Measurements from ENCODE around the gene SLC35D3.
A peak's percentile ranks its signal among the peaks of the same experiment; 100 is the strongest.
"Not testable (repeated sequence)": the region's sequence is repeated elsewhere in the genome, so short reads cannot be mapped to it uniquely, and the experiment has no call there.

The SLC35D3 gene, protein sequence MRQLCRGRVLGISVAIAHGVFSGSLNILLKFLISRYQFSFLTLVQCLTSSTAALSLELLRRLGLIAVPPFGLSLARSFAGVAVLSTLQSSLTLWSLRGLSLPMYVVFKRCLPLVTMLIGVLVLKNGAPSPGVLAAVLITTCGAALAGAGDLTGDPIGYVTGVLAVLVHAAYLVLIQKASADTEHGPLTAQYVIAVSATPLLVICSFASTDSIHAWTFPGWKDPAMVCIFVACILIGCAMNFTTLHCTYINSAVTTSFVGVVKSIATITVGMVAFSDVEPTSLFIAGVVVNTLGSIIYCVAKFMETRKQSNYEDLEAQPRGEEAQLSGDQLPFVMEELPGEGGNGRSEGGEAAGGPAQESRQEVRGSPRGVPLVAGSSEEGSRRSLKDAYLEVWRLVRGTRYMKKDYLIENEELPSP

DNA sequence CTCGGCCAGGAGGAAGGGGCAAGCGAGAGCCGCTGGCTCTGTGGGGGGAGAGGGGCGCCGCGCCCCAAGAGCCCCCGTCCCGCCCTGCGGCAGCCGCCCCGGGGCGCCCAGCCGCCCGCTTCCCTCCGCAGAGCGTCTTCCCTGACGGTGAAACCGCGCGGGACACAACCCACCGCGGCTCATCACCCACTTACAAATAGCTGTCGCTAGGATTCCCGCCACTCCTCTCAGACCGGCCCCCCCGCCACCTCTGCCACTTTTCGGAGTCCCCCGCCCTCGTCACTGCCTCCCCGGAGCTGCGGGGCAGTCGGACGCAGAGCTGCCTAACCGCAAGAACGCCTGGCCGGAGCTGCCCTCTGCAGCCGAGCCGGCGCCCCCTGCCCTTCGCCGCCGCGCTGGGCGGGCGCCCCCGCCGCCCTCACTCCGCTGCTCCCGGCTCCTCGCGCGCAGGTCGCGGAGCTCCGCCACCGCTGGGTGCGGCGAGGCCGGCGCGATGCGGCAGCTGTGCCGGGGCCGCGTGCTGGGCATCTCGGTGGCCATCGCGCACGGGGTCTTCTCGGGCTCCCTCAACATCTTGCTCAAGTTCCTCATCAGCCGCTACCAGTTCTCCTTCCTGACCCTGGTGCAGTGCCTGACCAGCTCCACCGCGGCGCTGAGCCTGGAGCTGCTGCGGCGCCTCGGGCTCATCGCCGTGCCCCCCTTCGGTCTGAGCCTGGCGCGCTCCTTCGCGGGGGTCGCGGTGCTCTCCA lies at the start of gene SLC35D3:
SLC35D3 (plus strand) TSS at position 366 of the 749 bp plus-strand sequence; CDS start at position 494, 128 bp downstream.
- DNase-seq = peak; percentile 51

DNA sequence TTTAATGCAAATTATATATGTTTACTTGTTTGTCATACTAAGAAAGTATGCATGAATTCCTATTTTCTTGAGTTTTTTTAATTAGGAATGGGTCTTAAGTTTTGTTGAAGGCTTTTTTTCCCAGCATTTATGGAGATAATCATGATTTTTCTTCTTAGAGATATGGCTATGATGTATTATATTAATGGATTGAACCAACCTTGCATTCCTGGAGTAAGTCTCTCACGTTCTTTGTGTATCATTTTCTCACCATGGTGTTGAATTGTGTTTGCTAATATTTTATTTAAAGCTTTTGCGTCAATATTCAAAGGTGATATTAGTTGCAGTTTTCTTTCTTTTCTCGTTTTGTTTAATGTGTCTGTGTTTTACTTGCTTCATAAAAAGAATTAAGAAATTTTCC lies 48.4 kb upstream of the SLC35D3 start:
- no peak for DNase-seq

DNA sequence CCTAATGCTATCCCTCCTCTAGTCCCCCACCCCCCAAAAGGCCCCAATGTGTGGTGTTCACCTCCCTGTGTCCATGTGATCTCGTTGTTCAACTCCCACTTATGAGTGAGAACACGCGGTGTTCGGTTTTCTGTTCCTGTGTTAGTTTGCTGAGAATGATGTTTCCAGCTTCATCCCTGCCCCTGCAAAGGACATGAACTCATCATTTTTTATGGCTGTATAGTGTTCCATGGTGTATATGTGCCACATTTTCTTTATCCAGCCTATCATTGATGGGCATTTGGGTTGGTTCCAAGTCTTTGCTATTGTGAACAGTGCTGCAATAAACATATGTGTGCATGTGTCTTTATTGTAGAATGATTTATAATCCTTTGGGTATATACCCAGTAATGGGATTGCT lies 45.6 kb upstream of the SLC35D3 start:
- DNase-seq = not testable (repeated sequence)

- no peak for DNase-seq
Measured at GRCh38 chr6:136880748-136881460, 41.2 kb upstream of the SLC35D3 start.

DNA sequence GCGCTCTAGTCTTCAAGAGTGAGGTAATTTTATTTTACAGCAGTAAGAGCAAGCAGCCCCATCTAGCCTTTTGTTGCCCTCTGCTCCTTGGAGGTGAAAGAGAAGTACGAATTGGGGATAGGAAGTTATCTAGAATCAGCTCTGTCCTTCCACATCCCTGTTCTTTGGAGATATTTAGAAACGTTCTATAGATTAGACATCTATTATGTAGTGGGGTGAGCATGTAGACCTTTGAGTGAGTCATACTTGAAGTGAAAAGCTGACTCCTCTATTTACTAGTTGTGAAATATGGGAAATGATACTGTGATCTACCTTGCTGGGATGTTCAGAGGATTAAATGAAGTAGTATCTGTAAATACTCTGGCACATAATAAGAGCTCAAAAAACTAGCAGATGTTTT lies 36.0 kb upstream of the SLC35D3 start:
- DNase-seq = no peak

GRCh38 chr6:136887953-136888352 lies 34.1 kb upstream of the SLC35D3 start:
- DNase-seq = peak; percentile 6

DNA sequence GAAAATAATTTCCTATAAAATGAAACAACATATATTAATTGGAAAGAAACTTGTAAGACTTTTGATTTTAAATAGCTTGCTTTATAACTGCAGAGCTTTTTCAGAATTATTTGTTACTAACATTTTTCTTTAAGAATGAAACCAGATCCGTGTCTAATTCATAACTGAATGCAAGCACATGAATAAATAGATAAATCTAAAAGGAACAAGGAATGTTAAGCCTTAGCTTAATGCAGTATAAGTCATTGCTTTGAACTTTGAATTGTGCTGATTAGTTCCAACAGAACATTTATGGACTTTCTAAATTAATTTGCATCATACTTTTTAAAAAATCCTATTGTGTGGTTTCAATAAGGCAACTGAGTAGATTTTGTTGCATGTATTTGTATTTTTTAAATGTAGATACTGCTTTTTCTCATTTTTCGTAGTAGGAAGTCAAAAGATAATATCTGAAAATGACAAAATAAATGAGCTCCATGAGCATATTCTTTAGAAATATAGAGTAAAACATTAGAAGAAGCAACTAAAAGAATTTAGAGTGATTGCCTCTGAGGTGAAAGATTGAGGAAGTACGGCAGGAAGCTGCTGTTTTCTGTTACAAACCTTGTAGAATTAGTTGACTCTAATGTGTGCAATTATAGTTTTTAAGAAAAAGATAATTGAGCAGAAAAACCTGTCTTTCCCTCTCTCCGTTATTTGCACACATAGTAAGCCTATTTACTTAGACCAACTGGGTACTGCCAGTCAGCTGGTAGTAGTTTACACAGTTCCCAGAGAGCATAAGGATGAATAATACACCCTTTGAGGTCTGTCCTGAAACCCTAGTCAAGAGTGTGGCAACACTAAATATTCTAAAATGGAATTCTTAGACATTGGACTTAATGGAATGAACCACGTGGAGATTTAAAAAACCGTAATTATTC lies 32.6 kb upstream of the SLC35D3 start:
- peak; percentile 17 for DNase-seq

- no peak for DNase-seq
Measured at GRCh38 chr6:136890194-136890839, 31.8 kb upstream of the SLC35D3 start.

DNA sequence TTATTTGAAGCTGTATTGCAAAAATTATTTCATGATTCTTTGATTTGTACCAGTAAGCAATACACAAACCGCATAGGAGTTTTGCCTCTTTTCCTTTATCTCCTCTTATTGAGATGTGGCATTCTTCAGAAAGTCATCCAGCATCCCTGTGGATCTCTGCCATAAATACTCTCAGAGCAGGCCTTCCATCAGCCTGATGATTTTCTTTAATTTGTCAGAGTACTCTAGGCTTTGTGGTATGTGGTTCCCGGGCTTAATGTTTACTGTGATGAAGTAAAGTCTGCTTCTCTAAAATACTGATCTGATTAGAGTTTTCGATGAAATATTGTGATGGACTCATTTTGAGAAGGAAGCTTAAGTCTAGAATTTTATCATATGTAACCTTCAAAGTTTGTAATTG lies 31.1 kb upstream of the SLC35D3 start:
- no peak for DNase-seq

DNA sequence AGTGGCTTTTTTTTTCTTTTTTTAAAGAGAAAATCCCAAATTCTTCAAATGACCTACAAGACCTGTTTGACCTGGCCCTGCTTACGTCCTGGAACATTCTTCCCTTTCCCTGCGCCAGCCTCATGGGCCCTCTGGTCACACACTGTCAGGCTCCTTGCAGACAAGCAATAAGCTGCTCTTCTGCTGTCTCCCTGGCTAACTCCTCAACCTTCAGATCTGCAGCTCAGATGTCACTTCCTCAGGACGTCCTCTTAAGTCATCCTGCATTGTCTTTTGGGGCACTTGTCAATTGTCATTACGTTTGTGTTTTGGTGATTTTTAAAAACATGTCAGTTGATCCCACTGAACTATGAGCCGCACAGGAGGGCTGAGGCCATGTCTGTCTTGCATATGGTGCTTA lies 28.9 kb upstream of the SLC35D3 start:
- no peak for DNase-seq

- DNase-seq = no peak
Measured at GRCh38 chr6:136895901-136896300, 26.2 kb upstream of the SLC35D3 start.

- DNase-seq = peak; percentile 44
Measured at GRCh38 chr6:136897071-136897470, 25.0 kb upstream of the SLC35D3 start.

DNA sequence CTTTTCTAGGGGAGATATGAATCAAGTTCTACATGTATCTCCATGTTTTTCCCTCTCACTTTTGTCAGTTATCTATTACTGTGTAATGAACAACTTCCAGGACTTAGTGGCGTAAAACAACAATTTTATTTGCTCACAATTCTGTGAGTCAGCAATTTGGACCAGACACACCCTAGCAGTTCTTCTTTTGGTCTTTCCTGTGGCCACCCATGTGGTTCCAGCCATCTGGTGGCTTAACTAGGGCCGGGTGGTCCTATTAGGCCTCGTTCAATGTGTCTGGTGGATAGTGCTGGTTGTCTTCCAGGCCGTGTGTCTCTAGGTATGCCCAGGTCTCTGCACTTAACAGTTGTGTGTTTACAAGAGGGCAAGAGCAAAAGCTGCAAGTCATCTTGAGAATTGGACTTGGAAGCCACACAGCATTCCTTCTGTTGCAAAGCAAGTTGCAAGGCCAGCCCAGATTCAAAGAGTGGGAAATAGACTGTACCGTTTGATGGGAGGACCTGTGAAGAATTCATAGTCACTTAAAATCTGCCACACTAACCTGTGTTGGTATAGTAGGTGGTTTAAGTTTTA lies 20.8 kb upstream of the SLC35D3 start:
- DNase-seq = no peak

DNA sequence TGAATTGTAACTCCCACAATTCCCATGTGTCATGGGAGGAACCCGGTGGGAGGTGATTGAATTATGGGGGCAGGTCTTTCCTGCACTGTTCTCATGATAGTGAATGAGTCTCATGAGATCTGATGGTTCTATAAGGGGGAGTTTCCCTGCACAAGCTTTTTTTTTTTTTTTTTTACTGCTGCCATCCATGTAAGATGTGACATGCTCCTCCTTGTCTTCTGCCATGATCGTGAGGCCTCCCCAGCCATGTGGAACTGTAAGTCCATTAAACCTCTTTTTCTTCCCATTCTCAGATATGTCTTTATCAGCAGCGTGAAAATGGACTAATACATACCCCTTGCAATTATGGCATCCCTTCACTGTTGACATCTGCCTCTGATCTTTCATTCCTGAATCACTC lies 17.6 kb upstream of the SLC35D3 start:
- not testable (repeated sequence) for DNase-seq

DNA sequence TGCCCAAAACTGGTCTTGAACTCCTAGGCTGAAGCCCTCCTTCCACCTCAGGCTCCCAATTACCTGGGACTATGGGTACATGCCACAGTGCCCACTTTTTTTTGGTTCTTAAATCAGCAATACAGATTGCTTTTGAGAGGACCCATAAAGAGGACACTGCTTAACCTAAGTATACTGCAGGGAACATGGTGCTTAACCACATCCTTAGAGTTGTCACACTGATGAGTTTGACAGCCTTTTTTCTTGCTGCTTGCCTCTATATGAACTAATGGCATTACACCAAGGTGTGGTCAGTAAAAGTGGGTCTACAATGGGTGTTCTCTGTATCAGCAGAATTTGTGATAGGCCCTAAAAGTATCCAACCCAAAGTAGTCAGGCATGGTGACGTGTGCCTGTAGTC lies 7.2 kb upstream of the SLC35D3 start:
- no peak for DNase-seq

- no peak for DNase-seq
Measured at GRCh38 chr6:136918706-136919105, 3.4 kb upstream of the SLC35D3 start.

DNA sequence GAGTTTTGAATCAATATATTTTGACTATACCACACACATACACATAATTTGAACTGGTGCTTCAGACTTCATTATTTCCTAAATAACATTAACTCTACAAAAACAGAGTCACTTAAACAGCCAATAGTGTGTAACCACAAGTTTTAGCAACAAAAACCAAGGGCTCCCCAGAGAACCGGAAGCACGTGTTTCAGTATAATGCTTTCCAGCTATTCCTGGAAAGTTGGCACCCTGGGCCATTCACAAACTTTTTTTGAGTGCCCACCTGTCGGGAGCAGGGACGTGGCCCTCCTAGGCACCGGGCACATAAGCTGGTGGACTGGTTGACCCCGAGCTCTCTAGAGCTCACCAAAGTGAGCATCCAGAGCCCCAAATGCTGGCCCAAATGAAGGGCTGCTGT lies 1.9 kb upstream of the SLC35D3 start:
- DNase-seq = no peak

DNA sequence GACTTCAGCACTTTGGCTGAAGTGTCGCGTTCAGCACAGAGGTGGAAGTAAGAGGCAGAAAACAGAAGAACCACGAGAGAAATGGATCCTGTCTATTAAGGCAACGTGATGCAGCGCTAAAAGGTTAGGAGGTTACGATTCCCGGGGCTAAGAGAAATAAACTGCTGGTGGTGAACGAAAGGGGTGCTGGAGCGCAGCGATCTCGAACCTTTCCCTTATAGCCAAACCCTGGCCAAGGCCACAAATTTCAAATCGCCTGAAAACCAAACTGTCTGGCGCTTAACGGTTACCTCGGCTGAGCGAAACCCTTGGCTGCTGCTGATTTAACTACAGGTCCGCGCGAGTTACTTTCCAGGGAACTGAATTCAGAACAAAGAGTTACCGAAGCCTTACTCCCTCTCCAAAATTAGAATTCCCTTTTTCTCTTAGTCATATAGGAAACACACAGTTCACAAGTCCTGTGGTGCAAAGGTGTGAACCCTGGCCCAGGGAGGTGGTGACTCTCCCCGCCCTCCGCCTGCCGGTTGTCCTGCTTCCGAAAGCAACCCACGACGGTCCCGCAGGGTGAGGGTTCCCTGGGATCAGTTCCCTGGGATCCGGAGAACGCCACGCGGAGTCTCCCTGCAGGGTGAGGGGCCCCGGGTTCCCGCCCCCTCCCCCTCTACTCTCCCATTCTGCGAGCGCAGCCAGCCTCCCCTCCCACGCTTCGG lies 1.3 kb upstream of the SLC35D3 start:
- peak; percentile 67 for DNase-seq

DNA sequence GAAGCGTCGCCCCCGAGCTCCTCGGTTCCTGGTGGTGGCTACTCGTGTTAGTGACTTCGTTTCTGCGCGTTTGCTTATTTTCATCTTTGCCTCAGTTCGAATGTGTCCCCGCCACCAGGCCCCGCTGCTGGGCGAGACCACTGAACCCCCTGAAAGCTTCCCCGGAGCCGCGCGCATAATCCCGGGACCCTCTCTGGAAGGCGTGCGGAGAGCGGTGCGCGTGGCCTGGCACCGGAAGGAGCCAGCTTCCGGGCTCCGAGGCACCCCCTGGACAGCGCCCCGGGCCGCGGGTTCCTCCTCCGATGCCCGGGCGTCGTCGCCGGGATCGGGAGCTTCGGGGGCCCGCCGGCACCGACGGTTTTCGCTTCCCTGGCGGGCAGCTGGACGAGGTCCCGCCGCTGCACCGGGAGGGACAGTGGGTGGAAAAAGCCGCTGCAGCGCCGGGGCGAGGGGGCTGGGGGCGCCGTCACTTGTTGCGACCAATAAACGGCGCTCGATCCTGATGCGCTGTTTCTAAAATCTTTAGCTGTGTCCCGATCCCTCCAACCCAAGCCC lies 643 bp upstream of the SLC35D3 start:
- peak; percentile 51 for DNase-seq

GRCh38 chr6:136922685-136923006 lies 545 bp downstream of the SLC35D3 start:
- DNase-seq = peak; percentile 45
